Pons (tissue), 1 donor: Measurements from ENCODE around the gene ABCC5.

Source experiments
- DNase-seq: peaks from one replicate; pipeline ENCODE4 v3.0.0-alpha.2; 2016; ENCODE audit warnings: low spot score

The ABCC5 gene

DNA sequence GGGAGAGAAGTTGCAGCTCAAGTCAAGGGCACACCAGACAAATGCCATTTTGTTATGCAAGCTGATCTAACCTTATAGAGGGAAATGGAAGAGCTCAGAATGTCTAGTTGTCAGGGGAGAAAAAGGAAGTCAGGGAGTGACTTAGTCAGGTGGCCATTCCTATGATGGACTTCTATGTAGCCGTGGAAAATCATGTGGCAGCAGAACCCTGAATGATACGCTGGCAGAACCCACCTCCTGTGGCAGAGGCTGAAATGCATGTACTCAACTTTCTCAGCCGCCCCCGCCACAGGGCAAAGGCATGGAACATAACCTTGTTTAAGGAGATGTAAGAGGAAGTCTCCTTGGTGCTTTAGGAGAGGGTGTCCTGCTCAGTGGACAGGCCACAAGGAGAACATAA is 95.3 kb downstream of the ABCC5 start:
- DNase-seq: no peak

GRCh38 chr3:183921096-183921495 is 96.6 kb downstream of the ABCC5 start:
- no peak for DNase-seq

DNA sequence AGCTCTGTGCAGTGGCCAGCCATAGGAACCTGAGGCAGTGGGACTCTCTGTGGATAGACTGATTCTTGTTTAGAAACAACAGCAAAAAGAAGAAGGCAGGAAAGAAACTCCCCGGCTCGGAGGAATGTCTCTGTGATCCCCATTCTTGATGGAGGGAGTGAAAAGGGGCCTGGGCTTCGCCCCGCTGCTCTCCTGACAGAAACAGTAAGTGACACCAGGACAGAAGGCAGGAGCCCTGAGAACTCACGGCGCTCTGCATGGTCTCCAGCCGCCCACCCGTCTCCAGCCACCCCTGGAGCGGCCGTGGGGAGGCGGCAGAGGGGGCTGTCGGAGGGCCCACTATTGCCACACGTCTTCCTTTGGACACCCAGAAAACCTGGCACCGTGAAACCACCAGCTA is 97.3 kb downstream of the ABCC5 start:
- no peak for DNase-seq

- no peak for DNase-seq
These were observed 99.5 kb downstream of the ABCC5 start for GRCh38 chr3:183918178-183918577.

DNA sequence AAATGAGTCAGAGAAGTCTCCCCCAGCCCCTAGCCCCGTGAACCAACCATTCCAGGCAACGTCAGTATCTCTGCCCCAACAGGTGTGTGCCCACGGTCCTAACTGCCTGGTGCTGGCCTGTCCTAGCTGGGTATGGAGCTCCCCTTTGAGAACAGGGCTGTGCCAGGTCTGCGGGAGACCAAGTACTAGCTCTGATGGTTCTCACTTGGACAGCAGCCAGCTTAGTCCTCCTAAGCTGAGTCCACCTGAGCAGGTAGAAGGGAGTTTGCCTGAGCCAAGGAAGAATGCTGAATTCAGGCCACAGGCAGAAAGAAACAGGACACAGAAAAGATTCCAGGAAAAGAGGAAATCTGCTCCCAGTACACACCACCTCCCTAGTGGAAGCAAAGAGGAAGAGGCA is 99.9 kb downstream of the ABCC5 start:
- no peak for DNase-seq

- no peak for DNase-seq
These were observed 102.8 kb downstream of the ABCC5 start for GRCh38 chr3:183914856-183915255.

- DNase-seq: no peak
These were observed 104.1 kb downstream of the ABCC5 start for GRCh38 chr3:183913580-183913920.

DNA sequence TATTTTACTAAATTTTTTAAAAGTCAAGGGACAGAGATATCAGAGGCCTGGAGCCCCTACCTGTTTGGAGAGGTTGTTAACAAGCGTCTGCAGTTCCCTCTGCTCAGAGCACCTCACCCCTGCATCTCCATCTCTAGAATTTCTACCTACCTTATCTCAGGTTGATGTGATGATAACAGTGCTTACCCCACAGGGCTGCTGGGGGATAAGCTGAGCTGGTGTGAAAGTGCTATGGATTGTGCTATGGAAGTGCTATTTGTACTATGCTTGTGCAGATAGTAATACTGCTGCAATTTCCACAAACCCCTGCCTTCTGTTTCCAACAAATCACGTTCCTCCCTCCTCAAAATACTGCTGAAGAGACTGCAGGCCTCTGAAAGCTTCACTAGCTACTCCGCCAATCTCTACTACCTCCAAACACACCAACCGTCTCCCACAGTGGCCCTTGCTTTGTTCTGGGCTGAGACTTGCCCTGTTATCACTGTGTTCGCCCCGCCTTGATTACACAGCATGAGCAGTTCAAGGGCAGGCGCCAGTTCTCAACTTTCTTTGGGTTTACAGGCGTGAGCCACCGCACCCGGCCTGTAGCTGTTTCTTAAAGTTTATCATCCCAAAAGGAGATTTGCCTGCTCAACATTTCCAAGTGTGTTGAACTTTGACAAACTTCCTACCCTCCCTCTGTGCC is 104.6 kb downstream of the ABCC5 start:
- DNase-seq: no peak

GRCh38 chr3:183911763-183912506 is 105.7 kb downstream of the ABCC5 start:
- DNase-seq: no peak

DNA sequence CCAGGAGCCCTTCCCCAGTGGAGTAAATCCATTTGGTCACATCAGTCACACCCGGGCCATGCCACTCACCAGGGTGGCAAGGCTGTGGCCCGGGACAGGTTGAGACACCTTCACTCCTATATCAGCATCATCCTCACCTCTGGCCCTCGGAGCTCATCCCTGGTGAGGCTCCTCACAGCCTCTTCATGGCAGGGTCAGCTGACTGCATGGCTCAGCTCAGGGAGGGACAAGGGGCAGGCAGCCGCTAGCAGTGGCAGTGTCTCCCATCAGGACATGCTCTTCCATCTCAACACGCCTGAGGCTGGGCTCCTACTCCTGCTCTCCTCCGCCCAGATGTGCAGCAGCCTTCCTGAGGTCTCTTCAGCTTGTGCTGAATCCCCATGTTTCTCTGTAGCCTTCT is 106.6 kb downstream of the ABCC5 start:
- DNase-seq: no peak

GRCh38 chr3:183909030-183909600 is 108.6 kb downstream of the ABCC5 start:
- no peak for DNase-seq

- no peak for DNase-seq
These were observed 109.8 kb downstream of the ABCC5 start for GRCh38 chr3:183907911-183908331.

- no peak for DNase-seq
These were observed 110.5 kb downstream of the ABCC5 start for GRCh38 chr3:183907176-183907575.

DNA sequence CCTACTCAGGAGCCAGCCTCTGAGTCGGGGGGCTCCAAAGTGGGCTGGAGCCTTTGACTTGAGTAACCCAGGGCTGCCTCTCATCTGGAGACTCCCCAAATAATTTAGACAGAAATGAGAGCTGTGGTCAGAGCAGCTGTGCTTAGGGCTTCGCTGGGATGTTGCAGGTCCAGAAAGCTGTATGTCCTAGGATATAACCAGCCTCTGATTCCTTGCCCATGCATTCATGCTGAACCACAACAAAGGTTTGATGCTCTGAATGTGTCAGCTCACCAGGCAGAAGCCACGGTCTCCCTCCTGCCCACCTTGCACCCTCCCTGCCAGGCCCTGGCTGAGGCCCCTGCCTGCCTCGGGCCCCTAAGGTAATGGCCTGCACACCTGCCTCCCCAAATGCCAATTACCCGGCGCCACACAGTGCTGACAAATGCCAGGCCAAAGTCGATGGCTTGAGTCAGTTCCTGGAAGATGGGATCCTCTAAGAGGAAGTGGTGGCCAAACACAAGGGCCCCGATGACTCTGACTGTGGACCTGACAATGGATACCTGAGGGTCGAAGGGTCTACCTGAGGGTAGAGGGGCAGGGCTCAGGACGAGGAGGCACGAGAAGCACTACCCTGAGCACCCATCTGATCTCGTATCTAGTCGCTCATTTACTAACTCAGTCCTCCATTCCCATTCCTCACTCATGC is 111.3 kb downstream of the ABCC5 start:
- DNase-seq: no peak

- no peak for DNase-seq
These were observed 112.6 kb downstream of the ABCC5 start for GRCh38 chr3:183904833-183905780.

GRCh38 chr3:183898028-183898431 is 119.7 kb downstream of the ABCC5 start:
- no peak for DNase-seq

GRCh38 chr3:183897606-183898005 is 120.1 kb downstream of the ABCC5 start:
- DNase-seq: no peak

DNA sequence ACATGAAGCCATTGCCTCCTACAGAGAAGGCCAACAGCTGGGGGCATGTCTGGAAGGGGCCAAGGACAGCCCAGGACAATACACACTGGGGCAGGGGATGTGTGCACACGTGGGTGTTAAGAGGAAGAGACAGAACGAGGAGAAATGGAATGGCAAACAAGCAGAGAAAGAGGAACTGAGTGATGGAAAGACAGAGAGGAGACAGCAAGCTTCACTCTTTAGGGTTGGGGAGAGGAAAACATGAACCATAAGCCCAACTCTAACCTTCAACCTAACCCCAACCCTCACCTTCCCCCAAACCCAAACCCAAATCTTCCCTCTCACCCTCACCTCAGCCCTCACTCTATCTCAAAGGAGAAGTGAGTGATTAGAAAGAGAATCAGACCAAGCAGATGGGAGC is 121.1 kb downstream of the ABCC5 start:
- no peak for DNase-seq

GRCh38 chr3:183896184-183896583 is 121.5 kb downstream of the ABCC5 start:
- DNase-seq: no peak

DNA sequence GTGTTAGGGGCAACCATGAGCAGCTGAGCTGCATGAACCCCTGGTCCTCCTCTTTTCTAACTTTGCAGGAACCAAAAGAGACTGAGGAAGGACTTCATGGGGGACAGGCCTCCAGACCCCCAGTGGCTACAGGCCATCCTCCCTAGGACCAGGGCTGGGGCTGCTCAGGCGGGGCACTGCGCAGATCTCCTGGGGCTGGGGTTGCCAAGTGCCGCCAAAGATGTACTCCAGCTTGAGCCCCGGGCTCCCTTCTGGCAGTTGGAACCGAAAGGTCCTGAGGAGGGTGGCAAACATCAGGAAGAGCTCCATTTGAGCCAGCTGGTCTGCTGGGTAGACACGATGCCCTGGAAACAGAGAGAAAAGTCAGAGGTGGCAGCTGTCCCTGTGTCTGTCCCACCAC is 121.9 kb downstream of the ABCC5 start:
- DNase-seq: no peak

DNA sequence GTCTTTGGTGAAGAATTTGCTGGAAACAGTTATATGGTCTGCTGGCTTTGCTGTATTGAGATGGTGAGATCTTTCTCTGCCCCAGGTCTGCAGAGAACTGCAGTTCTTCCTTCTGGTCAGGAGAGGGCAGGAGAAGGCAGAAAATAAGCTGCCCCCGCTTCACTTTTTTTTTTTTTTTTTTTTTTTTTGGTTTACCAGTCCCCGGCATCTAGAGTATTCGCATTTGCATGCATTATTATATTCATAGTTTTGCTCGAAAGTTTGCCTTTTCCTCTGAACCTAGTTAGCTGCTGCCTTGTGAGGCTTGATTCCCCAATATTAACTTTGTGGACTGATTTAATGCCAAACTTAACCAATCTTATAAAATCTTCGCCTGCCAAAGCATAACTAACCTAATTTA is 122.4 kb downstream of the ABCC5 start:
- DNase-seq: peak; percentile 40
